ENCODE data around the gene TMEM132E.

The TMEM132E gene

GRCh38 chr17:34637041-34637547 is 57.7 kb downstream of the TMEM132E start:
- DNase-seq = no peak

GRCh38 chr17:34637548-34638525 is 58.5 kb downstream of the TMEM132E start:
- peak; percentile 77 to 78 for DNase-seq

- DNase-seq = no peak
Measured at GRCh38 chr17:34638526-34639260, 59.3 kb downstream of the TMEM132E start.

GRCh38 chr17:34639706-34640425 is 60.5 kb downstream of the TMEM132E start:
- no peak for DNase-seq

GRCh38 chr17:34641368-34641767 is 62.0 kb downstream of the TMEM132E start:
- DNase-seq = no peak

GRCh38 chr17:34644941-34645550 is 65.7 kb downstream of the TMEM132E start:
- no peak for DNase-seq

- no peak for DNase-seq
Measured at GRCh38 chr17:34645594-34645993, 66.2 kb downstream of the TMEM132E start.

- no peak for DNase-seq
Measured at GRCh38 chr17:34647511-34647910, 68.1 kb downstream of the TMEM132E start.

- no peak for DNase-seq
Measured at GRCh38 chr17:34650051-34650750, 70.8 kb downstream of the TMEM132E start.

- no peak for DNase-seq
Measured at GRCh38 chr17:34651402-34651811, 72.0 kb downstream of the TMEM132E start.

- DNase-seq = no peak
Measured at GRCh38 chr17:34652021-34652555, 72.7 kb downstream of the TMEM132E start.

- no peak for DNase-seq
Measured at GRCh38 chr17:34653511-34653910, 74.1 kb downstream of the TMEM132E start.

- no peak for DNase-seq
Measured at GRCh38 chr17:34654276-34654880, 75.0 kb downstream of the TMEM132E start.

- DNase-seq = no peak
Measured at GRCh38 chr17:34654881-34655276, 75.5 kb downstream of the TMEM132E start.

- no peak for DNase-seq
Measured at GRCh38 chr17:34656801-34657200, 77.4 kb downstream of the TMEM132E start.

- no peak for DNase-seq
Measured at GRCh38 chr17:34658811-34659560, 79.6 kb downstream of the TMEM132E start.

- DNase-seq = no peak
Measured at GRCh38 chr17:34663714-34664113, 84.3 kb downstream of the TMEM132E start.

- no peak for DNase-seq
Measured at GRCh38 chr17:34665150-34665806, 85.9 kb downstream of the TMEM132E start.

All from CD4-positive, alpha-beta T cell treated with Interleukin-4 for 1 hour (primary cell).